ENCODE data around the gene NME7.

DNA sequence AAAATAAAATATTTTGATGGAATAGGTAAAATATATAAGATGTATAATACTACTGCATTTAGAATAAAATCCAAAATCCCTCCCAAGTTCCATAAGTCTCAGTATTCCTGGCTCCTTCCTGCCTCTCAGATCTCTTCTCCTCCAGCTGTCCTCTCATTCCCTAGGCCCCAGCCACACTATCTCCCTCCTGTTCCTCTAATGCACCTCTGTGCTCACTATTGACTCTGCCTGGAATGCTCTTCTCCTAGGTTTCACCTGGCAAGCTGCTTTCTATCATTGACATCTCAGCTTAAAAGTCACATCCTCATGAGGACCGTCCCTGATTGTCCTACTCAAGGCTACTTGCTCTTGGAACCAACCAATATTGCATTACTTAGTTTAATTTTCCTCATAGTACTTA, 7.2 kb downstream of the NME7 start:
- TF ChIP-seq, protein P1, sequence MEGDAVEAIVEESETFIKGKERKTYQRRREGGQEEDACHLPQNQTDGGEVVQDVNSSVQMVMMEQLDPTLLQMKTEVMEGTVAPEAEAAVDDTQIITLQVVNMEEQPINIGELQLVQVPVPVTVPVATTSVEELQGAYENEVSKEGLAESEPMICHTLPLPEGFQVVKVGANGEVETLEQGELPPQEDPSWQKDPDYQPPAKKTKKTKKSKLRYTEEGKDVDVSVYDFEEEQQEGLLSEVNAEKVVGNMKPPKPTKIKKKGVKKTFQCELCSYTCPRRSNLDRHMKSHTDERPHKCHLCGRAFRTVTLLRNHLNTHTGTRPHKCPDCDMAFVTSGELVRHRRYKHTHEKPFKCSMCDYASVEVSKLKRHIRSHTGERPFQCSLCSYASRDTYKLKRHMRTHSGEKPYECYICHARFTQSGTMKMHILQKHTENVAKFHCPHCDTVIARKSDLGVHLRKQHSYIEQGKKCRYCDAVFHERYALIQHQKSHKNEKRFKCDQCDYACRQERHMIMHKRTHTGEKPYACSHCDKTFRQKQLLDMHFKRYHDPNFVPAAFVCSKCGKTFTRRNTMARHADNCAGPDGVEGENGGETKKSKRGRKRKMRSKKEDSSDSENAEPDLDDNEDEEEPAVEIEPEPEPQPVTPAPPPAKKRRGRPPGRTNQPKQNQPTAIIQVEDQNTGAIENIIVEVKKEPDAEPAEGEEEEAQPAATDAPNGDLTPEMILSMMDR (conservative IDR thresholded peaks at IDR 0.05; ENCODE audit: low read depth in 2 of 2), result no peak
- TF ChIP-seq EZH2 (IDR thresholded peaks at IDR 0.05; ENCODE audit: low read depth, unreplicated experiment), result no peak
- TF ChIP-seq, protein P2, sequence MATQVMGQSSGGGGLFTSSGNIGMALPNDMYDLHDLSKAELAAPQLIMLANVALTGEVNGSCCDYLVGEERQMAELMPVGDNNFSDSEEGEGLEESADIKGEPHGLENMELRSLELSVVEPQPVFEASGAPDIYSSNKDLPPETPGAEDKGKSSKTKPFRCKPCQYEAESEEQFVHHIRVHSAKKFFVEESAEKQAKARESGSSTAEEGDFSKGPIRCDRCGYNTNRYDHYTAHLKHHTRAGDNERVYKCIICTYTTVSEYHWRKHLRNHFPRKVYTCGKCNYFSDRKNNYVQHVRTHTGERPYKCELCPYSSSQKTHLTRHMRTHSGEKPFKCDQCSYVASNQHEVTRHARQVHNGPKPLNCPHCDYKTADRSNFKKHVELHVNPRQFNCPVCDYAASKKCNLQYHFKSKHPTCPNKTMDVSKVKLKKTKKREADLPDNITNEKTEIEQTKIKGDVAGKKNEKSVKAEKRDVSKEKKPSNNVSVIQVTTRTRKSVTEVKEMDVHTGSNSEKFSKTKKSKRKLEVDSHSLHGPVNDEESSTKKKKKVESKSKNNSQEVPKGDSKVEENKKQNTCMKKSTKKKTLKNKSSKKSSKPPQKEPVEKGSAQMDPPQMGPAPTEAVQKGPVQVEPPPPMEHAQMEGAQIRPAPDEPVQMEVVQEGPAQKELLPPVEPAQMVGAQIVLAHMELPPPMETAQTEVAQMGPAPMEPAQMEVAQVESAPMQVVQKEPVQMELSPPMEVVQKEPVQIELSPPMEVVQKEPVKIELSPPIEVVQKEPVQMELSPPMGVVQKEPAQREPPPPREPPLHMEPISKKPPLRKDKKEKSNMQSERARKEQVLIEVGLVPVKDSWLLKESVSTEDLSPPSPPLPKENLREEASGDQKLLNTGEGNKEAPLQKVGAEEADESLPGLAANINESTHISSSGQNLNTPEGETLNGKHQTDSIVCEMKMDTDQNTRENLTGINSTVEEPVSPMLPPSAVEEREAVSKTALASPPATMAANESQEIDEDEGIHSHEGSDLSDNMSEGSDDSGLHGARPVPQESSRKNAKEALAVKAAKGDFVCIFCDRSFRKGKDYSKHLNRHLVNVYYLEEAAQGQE (IDR thresholded peaks at IDR 0.05; ENCODE audit: unreplicated experiment), result no peak
- TF ChIP-seq EZH2phosphoT487 (IDR thresholded peaks at IDR 0.05; ENCODE audit: unreplicated experiment), result no peak
- no peak for TF ChIP-seq ZNF331 (CRISPR knock-in tag; IDR thresholded peaks at IDR 0.05; ENCODE audit: low read depth)
- no peak for TF ChIP-seq POLR2AphosphoS5 (IDR thresholded peaks at IDR 0.05; ENCODE audit: low read depth)
- TF ChIP-seq STAT1 (IDR thresholded peaks at IDR 0.05; ENCODE audit: unreplicated experiment), result no peak
- TF ChIP-seq, protein P3, sequence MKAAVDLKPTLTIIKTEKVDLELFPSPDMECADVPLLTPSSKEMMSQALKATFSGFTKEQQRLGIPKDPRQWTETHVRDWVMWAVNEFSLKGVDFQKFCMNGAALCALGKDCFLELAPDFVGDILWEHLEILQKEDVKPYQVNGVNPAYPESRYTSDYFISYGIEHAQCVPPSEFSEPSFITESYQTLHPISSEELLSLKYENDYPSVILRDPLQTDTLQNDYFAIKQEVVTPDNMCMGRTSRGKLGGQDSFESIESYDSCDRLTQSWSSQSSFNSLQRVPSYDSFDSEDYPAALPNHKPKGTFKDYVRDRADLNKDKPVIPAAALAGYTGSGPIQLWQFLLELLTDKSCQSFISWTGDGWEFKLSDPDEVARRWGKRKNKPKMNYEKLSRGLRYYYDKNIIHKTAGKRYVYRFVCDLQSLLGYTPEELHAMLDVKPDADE (IDR thresholded peaks at IDR 0.05), result no peak
- TF ChIP-seq JUNB (IDR thresholded peaks at IDR 0.05; ENCODE audit: unreplicated experiment), result no peak
- no peak for TF ChIP-seq CREB1 (CRISPR knock-in tag; IDR thresholded peaks at IDR 0.05; ENCODE audit: low read depth)
- TF ChIP-seq ZNF114 (CRISPR knock-in tag; IDR thresholded peaks at IDR 0.05), result no peak
- TF ChIP-seq NANOG (IDR thresholded peaks at IDR 0.05; ENCODE audit: borderline replicate concordance), result no peak
- TF ChIP-seq, protein P4, sequence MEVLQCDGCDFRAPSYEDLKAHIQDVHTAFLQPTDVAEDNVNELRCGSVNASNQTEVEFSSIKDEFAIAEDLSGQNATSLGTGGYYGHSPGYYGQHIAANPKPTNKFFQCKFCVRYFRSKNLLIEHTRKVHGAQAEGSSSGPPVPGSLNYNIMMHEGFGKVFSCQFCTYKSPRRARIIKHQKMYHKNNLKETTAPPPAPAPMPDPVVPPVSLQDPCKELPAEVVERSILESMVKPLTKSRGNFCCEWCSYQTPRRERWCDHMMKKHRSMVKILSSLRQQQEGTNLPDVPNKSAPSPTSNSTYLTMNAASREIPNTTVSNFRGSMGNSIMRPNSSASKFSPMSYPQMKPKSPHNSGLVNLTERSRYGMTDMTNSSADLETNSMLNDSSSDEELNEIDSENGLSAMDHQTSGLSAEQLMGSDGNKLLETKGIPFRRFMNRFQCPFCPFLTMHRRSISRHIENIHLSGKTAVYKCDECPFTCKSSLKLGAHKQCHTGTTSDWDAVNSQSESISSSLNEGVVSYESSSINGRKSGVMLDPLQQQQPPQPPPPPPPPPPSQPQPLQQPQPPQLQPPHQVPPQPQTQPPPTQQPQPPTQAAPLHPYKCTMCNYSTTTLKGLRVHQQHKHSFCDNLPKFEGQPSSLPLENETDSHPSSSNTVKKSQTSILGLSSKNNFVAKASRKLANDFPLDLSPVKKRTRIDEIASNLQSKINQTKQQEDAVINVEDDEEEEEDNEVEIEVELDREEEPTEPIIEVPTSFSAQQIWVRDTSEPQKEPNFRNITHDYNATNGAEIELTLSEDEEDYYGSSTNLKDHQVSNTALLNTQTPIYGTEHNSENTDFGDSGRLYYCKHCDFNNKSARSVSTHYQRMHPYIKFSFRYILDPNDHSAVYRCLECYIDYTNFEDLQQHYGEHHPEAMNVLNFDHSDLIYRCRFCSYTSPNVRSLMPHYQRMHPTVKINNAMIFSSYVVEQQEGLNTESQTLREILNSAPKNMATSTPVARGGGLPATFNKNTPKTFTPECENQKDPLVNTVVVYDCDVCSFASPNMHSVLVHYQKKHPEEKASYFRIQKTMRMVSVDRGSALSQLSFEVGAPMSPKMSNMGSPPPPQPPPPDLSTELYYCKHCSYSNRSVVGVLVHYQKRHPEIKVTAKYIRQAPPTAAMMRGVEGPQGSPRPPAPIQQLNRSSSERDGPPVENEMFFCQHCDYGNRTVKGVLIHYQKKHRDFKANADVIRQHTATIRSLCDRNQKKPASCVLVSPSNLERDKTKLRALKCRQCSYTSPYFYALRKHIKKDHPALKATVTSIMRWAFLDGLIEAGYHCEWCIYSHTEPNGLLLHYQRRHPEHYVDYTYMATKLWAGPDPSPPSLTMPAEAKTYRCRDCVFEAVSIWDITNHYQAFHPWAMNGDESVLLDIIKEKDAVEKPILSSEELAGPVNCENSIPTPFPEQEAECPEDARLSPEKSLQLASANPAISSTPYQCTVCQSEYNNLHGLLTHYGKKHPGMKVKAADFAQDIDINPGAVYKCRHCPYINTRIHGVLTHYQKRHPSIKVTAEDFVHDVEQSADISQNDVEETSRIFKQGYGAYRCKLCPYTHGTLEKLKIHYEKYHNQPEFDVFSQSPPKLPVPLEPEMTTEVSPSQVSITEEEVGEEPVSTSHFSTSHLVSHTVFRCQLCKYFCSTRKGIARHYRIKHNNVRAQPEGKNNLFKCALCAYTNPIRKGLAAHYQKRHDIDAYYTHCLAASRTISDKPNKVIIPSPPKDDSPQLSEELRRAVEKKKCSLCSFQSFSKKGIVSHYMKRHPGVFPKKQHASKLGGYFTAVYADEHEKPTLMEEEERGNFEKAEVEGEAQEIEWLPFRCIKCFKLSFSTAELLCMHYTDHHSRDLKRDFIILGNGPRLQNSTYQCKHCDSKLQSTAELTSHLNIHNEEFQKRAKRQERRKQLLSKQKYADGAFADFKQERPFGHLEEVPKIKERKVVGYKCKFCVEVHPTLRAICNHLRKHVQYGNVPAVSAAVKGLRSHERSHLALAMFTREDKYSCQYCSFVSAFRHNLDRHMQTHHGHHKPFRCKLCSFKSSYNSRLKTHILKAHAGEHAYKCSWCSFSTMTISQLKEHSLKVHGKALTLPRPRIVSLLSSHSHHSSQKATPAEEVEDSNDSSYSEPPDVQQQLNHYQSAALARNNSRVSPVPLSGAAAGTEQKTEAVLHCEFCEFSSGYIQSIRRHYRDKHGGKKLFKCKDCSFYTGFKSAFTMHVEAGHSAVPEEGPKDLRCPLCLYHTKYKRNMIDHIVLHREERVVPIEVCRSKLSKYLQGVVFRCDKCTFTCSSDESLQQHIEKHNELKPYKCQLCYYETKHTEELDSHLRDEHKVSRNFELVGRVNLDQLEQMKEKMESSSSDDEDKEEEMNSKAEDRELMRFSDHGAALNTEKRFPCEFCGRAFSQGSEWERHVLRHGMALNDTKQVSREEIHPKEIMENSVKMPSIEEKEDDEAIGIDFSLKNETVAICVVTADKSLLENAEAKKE (CRISPR knock-in tag; IDR thresholded peaks at IDR 0.05), result no peak
